Mesendoderm (in vitro differentiated cells): ENCODE data around the gene GGPS1.
A peak's percentile ranks its signal among the peaks of the same experiment; 100 is the strongest.
"Not testable (repeated sequence)": the region's sequence is repeated elsewhere in the genome, so short reads cannot be mapped to it uniquely, and the experiment has no call there.

Experiments
- DNase-seq: peaks from one replicate; pipeline ENCODE4 v3.0.0; 2013
- H2AK5ac ChIP-seq: 2 replicates; pipeline ENCODE4 v1.6.1; 2013; ENCODE audit warnings: low read length, inconsistent platforms
- H2BK120ac ChIP-seq: 2 replicates; pipeline ENCODE4 v1.6.1; 2013; ENCODE audit warnings: low read depth, mild to moderate bottlenecking, low read length, moderate library complexity, mixed read lengths
- H2BK15ac ChIP-seq: replicated peaks from 2 replicates; pipeline ENCODE4 v1.6.1; 2013; ENCODE audit warnings: low read depth, mild to moderate bottlenecking, moderate library complexity
- H2BK5ac ChIP-seq: 2 replicates; pipeline ENCODE4 v1.6.1; 2013; ENCODE audit warnings: low read length, inconsistent platforms
- H3K18ac ChIP-seq: 2 replicates; pipeline ENCODE4 v1.6.1; 2013; ENCODE audit warnings: mild to moderate bottlenecking, low read length, mixed read lengths
- H3K23ac ChIP-seq: one replicate; pipeline ENCODE4 v1.6.1; 2013; ENCODE audit warnings: low read length
- H3K27ac ChIP-seq: 2 replicates; pipeline ENCODE4 v1.5.1; 2013; ENCODE audit warnings: low read depth, mild to moderate bottlenecking, inconsistent platforms, low read length, moderate library complexity
- H3K27me3 ChIP-seq: 2 replicates; pipeline ENCODE4 v1.6.1; 2013; ENCODE audit warnings: low read length, control low read depth, mild to moderate bottlenecking, inconsistent platforms; ENCODE audit not compliant: insufficient read depth, poor library complexity
- H3K36me3 ChIP-seq: 2 replicates; pipeline ENCODE4 v1.6.1; 2013; ENCODE audit warnings: low read length, inconsistent platforms; ENCODE audit not compliant: control insufficient read depth, insufficient read depth
- H3K4ac ChIP-seq: one replicate; pipeline ENCODE4 v1.6.1; 2013; ENCODE audit warnings: low read depth, mild to moderate bottlenecking, low read length, moderate library complexity
- H3K4me1 ChIP-seq: 2 replicates; pipeline ENCODE4 v1.6.1; 2013; ENCODE audit warnings: low read depth, low read length, inconsistent platforms; ENCODE audit not compliant: control insufficient read depth
- H3K4me2 ChIP-seq: 2 replicates; pipeline ENCODE4 v1.6.1; 2013; ENCODE audit warnings: low read length
- H3K4me3 ChIP-seq: 2 replicates; pipeline ENCODE4 v1.5.1; 2013; ENCODE audit warnings: mild to moderate bottlenecking, low read length
- H3K56ac ChIP-seq: one replicate; pipeline ENCODE4 v1.6.1; 2013; ENCODE audit warnings: low read length
- H3K79me1 ChIP-seq: 2 replicates; pipeline ENCODE4 v1.6.1; 2013; ENCODE audit warnings: low read length, inconsistent platforms
- H3K79me2 ChIP-seq: 2 replicates; pipeline ENCODE4 v1.6.1; 2013; ENCODE audit warnings: mild to moderate bottlenecking, low read length; ENCODE audit not compliant: control insufficient read depth, insufficient read depth
- H3K9ac ChIP-seq: 2 replicates; pipeline ENCODE4 v1.6.1; 2013; ENCODE audit warnings: low read length, inconsistent platforms
- H4K5ac ChIP-seq: one replicate; pipeline ENCODE4 v1.6.1; 2013; ENCODE audit warnings: low read length
- H4K8ac ChIP-seq: one replicate; pipeline ENCODE4 v1.6.1; 2013; ENCODE audit warnings: low read depth, mild to moderate bottlenecking, control low read depth, low read length, moderate library complexity
- WGBS: extraction: QIAGEN DNeasy Blood & Tissue Kit; methylation state at CpG from one replicate; pipeline ENCODE4 v1.1.7; 2013; ENCODE audit warnings: low lambda C conversion rate, missing lambda C conversion rate; ENCODE audit not compliant: insufficient coverage; ENCODE audit errors: extremely low coverage; 5-methylcytosine and 5-hydroxymethylcytosine counted together

Gene GGPS1

GRCh38 chr1:235351441-235351840 is 23.1 kb downstream of the GGPS1 start:
- Histone ChIP-seq H3K4me2 (no peak overlapping the region), H3K18ac (no peak overlapping the region), H3K79me2 (no peaks in the 10 kb centered on the region), H3K9ac (no peak overlapping the region), H3K23ac (no peak overlapping the region), H3K36me3 (no peaks in the 10 kb centered on the region), H3K27ac (no peak overlapping the region), H3K27me3 (no peaks in the 10 kb centered on the region), H3K56ac (no peak overlapping the region), H3K4me3 (no peak overlapping the region), H4K8ac (no peak overlapping the region), H3K79me1 (no peaks in the 10 kb centered on the region), H3K4ac (no peak overlapping the region), H3K4me1 (no peaks in the 10 kb centered on the region), H2BK120ac (no peak overlapping the region), H2BK15ac (no peak overlapping the region), H2BK5ac (no peak overlapping the region), H4K5ac (no peak overlapping the region), H2AK5ac (no peak overlapping the region)
- no CpG with 5 or more reads among the region's 3 CpGs for WGBS
- DNase-seq = no peak

GRCh38 chr1:235351898-235352297 is 23.5 kb downstream of the GGPS1 start:
- no peak overlapping the region for H3K56ac ChIP-seq
- no peak overlapping the region for H2AK5ac ChIP-seq
- no peaks in the 10 kb centered on the region for H3K4me1 ChIP-seq
- no peak overlapping the region for H3K9ac ChIP-seq
- no peak overlapping the region for H3K23ac ChIP-seq
- H2BK15ac ChIP-seq = no peak overlapping the region
- no peak overlapping the region for H4K5ac ChIP-seq
- no peak overlapping the region for H4K8ac ChIP-seq
- no peak overlapping the region for H3K18ac ChIP-seq
- H3K4me2 ChIP-seq = no peak overlapping the region
- no peak overlapping the region for H2BK5ac ChIP-seq
- H3K36me3 ChIP-seq = no peaks in the 10 kb centered on the region
- H3K27ac ChIP-seq = no peak overlapping the region
- H3K79me1 ChIP-seq = no peaks in the 10 kb centered on the region
- no peaks in the 10 kb centered on the region for H3K27me3 ChIP-seq
- no peak overlapping the region for H2BK120ac ChIP-seq
- no peak for DNase-seq
- H3K4ac ChIP-seq = no peak overlapping the region
- H3K4me3 ChIP-seq = no peak overlapping the region
- H3K79me2 ChIP-seq = no peaks in the 10 kb centered on the region
- WGBS = no CpG with 5 or more reads among the region's 3 CpGs

DNA sequence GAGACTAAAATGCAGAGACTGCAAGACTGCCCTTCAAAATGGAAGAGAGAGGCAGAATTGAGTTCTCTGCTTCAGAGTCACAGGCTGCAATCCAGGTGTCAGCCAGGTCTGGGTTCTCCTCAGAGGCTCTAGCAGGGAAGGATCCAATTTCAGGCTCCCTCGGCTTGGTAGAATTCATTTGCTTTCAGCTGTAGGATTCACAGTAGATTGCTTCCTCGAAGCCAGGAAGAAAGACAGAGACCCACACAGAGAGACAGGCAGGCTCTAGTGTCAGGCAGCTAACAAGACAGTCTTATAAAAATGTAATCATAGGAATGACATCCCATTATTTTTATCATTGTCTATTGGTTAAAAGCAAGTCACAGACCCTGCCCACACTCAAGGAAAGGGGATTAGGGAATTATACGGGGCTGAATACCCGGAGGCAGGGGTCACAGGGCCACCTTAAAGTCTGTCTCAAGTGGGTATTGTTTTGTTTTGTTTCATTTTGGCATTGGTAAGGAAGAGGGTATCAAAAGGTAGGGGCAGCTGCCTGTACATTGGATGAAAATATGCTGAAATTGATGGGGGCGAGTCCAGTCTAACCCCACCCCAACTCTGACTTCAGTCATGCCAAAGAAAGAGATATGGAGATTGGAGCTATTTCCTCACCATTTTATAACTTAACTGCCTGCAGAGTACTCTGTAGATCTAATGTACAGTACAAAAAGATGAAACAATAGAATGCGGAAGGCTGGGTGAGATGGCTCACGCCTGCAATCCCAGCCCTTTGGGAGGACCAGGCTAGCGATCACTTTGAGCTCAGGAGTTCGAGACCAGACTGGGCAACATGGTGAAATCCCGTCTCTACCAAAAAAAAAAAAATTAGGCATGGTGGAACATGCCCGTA is 29.4 kb downstream of the GGPS1 start:
- no CpG with 5 or more reads among the region's 11 CpGs for WGBS
- Histone ChIP-seq H3K4me1 (no peaks in the 10 kb centered on the region), H3K27ac (no peak overlapping the region), H3K9ac (no peak overlapping the region), H3K18ac (no peak overlapping the region), H2BK120ac (no peak overlapping the region), H4K8ac (no peak overlapping the region), H3K23ac (no peak overlapping the region), H3K27me3 (no peaks in the 10 kb centered on the region), H3K4me3 (no peak overlapping the region), H3K79me2 (no peaks in the 10 kb centered on the region), H4K5ac (no peak overlapping the region), H3K79me1 (no peaks in the 10 kb centered on the region), H3K4me2 (no peak overlapping the region), H3K4ac (no peak overlapping the region), H3K56ac (peak overlapping the region; percentile 6), H2AK5ac (no peak overlapping the region), H3K36me3 (no peaks in the 10 kb centered on the region), H2BK5ac (no peak overlapping the region), H2BK15ac (no peak overlapping the region)
- peak; percentile 57 for DNase-seq

- Histone ChIP-seq H2BK15ac (no peak overlapping the region), H3K18ac (no peak overlapping the region), H3K36me3 (no peaks in the 10 kb centered on the region), H3K4me1 (no peaks in the 10 kb centered on the region), H3K27me3 (no peaks in the 10 kb centered on the region), H3K27ac (no peak overlapping the region), H3K4me2 (no peak overlapping the region), H3K79me2 (no peaks in the 10 kb centered on the region), H3K4me3 (no peak overlapping the region), H3K56ac (no peak overlapping the region), H3K79me1 (no peaks in the 10 kb centered on the region), H3K9ac (no peak overlapping the region), H4K8ac (no peak overlapping the region), H2BK5ac (no peak overlapping the region), H3K23ac (no peak overlapping the region), H4K5ac (no peak overlapping the region), H3K4ac (no peak overlapping the region), H2BK120ac (no peak overlapping the region), H2AK5ac (no peak overlapping the region)
- WGBS = no CpG with 5 or more reads among the region's 3 CpGs
- no peak for DNase-seq
Observed at GRCh38 chr1:235358899-235359298, 30.5 kb downstream of the GGPS1 start.

DNA sequence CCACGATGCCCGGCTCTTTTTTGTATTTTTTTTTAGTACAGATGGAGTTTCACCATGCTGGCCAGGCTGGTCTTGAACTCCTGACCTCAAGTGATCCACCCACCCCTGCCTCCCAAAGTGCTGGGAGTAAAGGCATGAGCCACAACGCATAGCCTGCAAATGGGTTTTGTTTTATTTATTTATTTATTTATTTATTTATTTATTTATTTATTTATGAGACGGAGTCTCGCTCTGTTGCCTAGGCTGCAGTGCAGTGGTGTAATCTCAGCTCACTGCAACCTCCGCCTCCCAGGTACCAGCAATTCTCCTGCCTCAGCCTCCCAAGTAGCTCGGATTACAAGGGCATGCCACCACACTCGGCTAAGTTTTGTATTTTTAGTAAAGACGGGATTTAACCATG is 35.8 kb downstream of the GGPS1 start:
- H3K36me3 ChIP-seq, H3K23ac ChIP-seq, H3K79me2 ChIP-seq, H2BK120ac ChIP-seq, H3K9ac ChIP-seq, H4K8ac ChIP-seq, H3K27me3 ChIP-seq, H3K18ac ChIP-seq, H3K4me2 ChIP-seq, H3K4ac ChIP-seq, H3K79me1 ChIP-seq, H2BK5ac ChIP-seq, H2AK5ac ChIP-seq, H3K4me3 ChIP-seq, H3K27ac ChIP-seq, H3K4me1 ChIP-seq, H2BK15ac ChIP-seq, H4K5ac ChIP-seq, H3K56ac ChIP-seq, DNase-seq: not testable (repeated sequence)
- WGBS = no CpG with 5 or more reads among the region's 9 CpGs

GRCh38 chr1:235366286-235366685 is 37.9 kb downstream of the GGPS1 start:
- H4K5ac ChIP-seq = no peak overlapping the region
- H3K4me3 ChIP-seq = no peak overlapping the region
- peaks cover 2% of the 10 kb centered on the region for H3K79me1 ChIP-seq
- H3K23ac ChIP-seq = no peak overlapping the region
- no peaks in the 10 kb centered on the region for H3K4me1 ChIP-seq
- WGBS = no CpG with 5 or more reads among the region's 5 CpGs
- H3K4ac ChIP-seq = no peak overlapping the region
- no peak overlapping the region for H2BK120ac ChIP-seq
- H3K27ac ChIP-seq = no peak overlapping the region
- no peak overlapping the region for H2AK5ac ChIP-seq
- no peak overlapping the region for H3K9ac ChIP-seq
- H3K18ac ChIP-seq = no peak overlapping the region
- H3K4me2 ChIP-seq = no peak overlapping the region
- H2BK15ac ChIP-seq = no peak overlapping the region
- H3K27me3 ChIP-seq = no peaks in the 10 kb centered on the region
- H2BK5ac ChIP-seq = no peak overlapping the region
- H3K79me2 ChIP-seq = peaks cover 6% of the 10 kb centered on the region
- H3K36me3 ChIP-seq = no peaks in the 10 kb centered on the region
- no peak overlapping the region for H4K8ac ChIP-seq
- no peak overlapping the region for H3K56ac ChIP-seq
- DNase-seq = peak; percentile 21
